Measurements from ENCODE around the gene NEK5. TPM values are rescaled to one million over a fixed set of nuclear protein-coding genes. Genes with fewer than 3 reads are reported as not detected.
A peak's percentile ranks its signal among the peaks of the same experiment; 100 is the strongest.

Gene NEK5
- polyA plus RNA-seq, 3 donors, result 0.07 TPM; not detected in 2

- Mint-ChIP-seq H3K27me3 (ENCODE audit: low read depth in 3 of 3) (peaks cover 1 to 10% (median 8%) of the 10 kb centered on the region in 3 donors), H3K27ac (no peak overlapping the region), H3K4me1 (peaks cover 26% of the 10 kb centered on the region), H3K4me3 (peak overlapping the region; percentile 52 to 69), H3K36me3 (no peaks in the 10 kb centered on the region), H3K9me3 (peaks cover 0 to 1% (median 0%) of the 10 kb centered on the region in 7 donors)
- peak in 1 of 3 donors; percentile 7 for DNase-seq
- TF ChIP-seq CTCF (IDR thresholded peaks at IDR 0.05), result no peak
- H2AFZ ChIP-seq (ENCODE audit: insufficient read depth, low read depth, low read length, poor library complexity, severe bottlenecking), result peak overlapping the region; percentile 48
- peaks cover 10 to 13% of the 10 kb centered on the region in 2 donors for H3K4me1 ChIP-seq (ENCODE audit: control insufficient read depth in 1 of 2, insufficient read depth in 2 of 2, low read length in 2 of 2)
- no peaks in the 10 kb centered on the region for H3K27me3 ChIP-seq (ENCODE audit: control insufficient read depth in 2 of 2, insufficient read depth in 2 of 2, low read length in 2 of 2)
- peak overlapping the region in 1 of 3 experiments; percentile 36 for H3K4me3 ChIP-seq (replicated peaks in 1 of 3; ENCODE audit: low read depth in 2 of 3, low read length in 3 of 3)
- intact Hi-C loops (cut with micrococcal nuclease), result no loop called here
- no peaks in the 10 kb centered on the region for H3K79me2 ChIP-seq (ENCODE audit: insufficient read depth, low read length)
- H3K27ac ChIP-seq (ENCODE audit: low read depth in 1 of 2, low read length in 2 of 2), result no peak overlapping the region
- H3K4me2 ChIP-seq (replicated peaks; ENCODE audit: extremely low read depth, low read length, poor library complexity, severe bottlenecking), result peak overlapping the region; percentile 31
- H3K9ac ChIP-seq (ENCODE audit: insufficient read depth, low read length, poor library complexity, severe bottlenecking), result no peak overlapping the region
- no peaks in the 10 kb centered on the region for H4K20me1 ChIP-seq (ENCODE audit: insufficient read depth, low read length)
- H3K36me3 ChIP-seq (replicated peaks in 1 of 2; ENCODE audit: control insufficient read depth in 1 of 2, insufficient read depth in 2 of 2, low read length in 2 of 2), result no peaks in the 10 kb centered on the region
- WGBS (ENCODE audit: insufficient coverage), result 10% methylated on average over 4 of the region's 9 CpGs
- no peaks in the 10 kb centered on the region for H3K9me3 ChIP-seq (replicated peaks in 1 of 2; ENCODE audit: control insufficient read depth in 1 of 2, insufficient read depth in 1 of 2, low read length in 2 of 2)
These were observed 133.0 kb downstream of the NEK5 start for GRCh38 chr13:51995677-51996551.

GRCh38 chr13:51993713-51994112 lies 135.2 kb downstream of the NEK5 start:
- no peak for TF ChIP-seq CTCF (IDR thresholded peaks at IDR 0.05)

More at GRCh38 chr13:51993713-51994112, 135.2 kb downstream of the NEK5 start:
- Histone ChIP-seq H3K36me3 (replicated peaks in 1 of 2; ENCODE audit: control insufficient read depth in 1 of 2, insufficient read depth in 2 of 2, low read length in 2 of 2) (no peaks in the 10 kb centered on the region), H3K9me3 (replicated peaks in 1 of 2; ENCODE audit: control insufficient read depth in 1 of 2, insufficient read depth in 1 of 2, low read length in 2 of 2) (no peaks in the 10 kb centered on the region), H3K4me1 (ENCODE audit: control insufficient read depth in 1 of 2, insufficient read depth in 2 of 2, low read length in 2 of 2) (peaks cover 10 to 13% of the 10 kb centered on the region in 2 donors), H2AFZ (ENCODE audit: insufficient read depth, low read depth, low read length, poor library complexity, severe bottlenecking) (no peak overlapping the region), H3K79me2 (ENCODE audit: insufficient read depth, low read length) (no peaks in the 10 kb centered on the region), H3K4me3 (replicated peaks in 1 of 3; ENCODE audit: low read depth in 2 of 3, low read length in 3 of 3) (no peak overlapping the region), H4K20me1 (ENCODE audit: insufficient read depth, low read length) (no peaks in the 10 kb centered on the region), H3K27me3 (ENCODE audit: control insufficient read depth in 2 of 2, insufficient read depth in 2 of 2, low read length in 2 of 2) (no peaks in the 10 kb centered on the region), H3K27ac (ENCODE audit: low read depth in 1 of 2, low read length in 2 of 2) (no peak overlapping the region), H3K9ac (ENCODE audit: insufficient read depth, low read length, poor library complexity, severe bottlenecking) (no peak overlapping the region), H3K4me2 (replicated peaks; ENCODE audit: extremely low read depth, low read length, poor library complexity, severe bottlenecking) (no peak overlapping the region)
- Mint-ChIP-seq H3K27ac (no peak overlapping the region), H3K27me3 (ENCODE audit: low read depth in 3 of 3) (peaks cover 1 to 5% (median 5%) of the 10 kb centered on the region in 3 donors), H3K9me3 (peaks cover 0 to 1% (median 0%) of the 10 kb centered on the region in 7 donors), H3K36me3 (no peaks in the 10 kb centered on the region), H3K4me1 (peaks cover 26% of the 10 kb centered on the region), H3K4me3 (no peak overlapping the region)
- DNase-seq, result no peak
- no CpG with 5 or more reads among the region's 2 CpGs for WGBS (ENCODE audit: insufficient coverage)
- intact Hi-C loops (cut with micrococcal nuclease), result no loop called here
